ENCODE results near the gene TRIM17. TPM values are rescaled to one million over a fixed set of nuclear protein-coding genes. Genes with fewer than 3 reads are reported as not detected.

Gene TRIM17
- total and polyA plus RNA-seq, 2 of the 8 experiments (the other 6 are each of a cell fraction or from before 2014, with no cell fraction given), result 1.1 to 2.2 TPM

GRCh38 chr1:228368801-228369607 lies 47.7 kb downstream of the TRIM17 start (continued):
- TF ChIP-seq PHF8 (conservative IDR thresholded peaks at IDR 0.05; ENCODE audit: low read depth, low read length), result no peak
